GM19452 (cell line): Measurements from ENCODE around the gene DAP.
A peak's percentile ranks its signal among the peaks of the same experiment; 100 is the strongest.
"Not testable (repeated sequence)": the region's sequence is repeated elsewhere in the genome, so short reads cannot be mapped to it uniquely, and the experiment has no call there.

Experiments used
- ATAC-seq: cut with Tn5 transposase; IDR thresholded peaks from one replicate; pipeline ENCODE4 v1.9.1; 2021; ENCODE audit not compliant: unreplicated experiment

DAP gene

DNA sequence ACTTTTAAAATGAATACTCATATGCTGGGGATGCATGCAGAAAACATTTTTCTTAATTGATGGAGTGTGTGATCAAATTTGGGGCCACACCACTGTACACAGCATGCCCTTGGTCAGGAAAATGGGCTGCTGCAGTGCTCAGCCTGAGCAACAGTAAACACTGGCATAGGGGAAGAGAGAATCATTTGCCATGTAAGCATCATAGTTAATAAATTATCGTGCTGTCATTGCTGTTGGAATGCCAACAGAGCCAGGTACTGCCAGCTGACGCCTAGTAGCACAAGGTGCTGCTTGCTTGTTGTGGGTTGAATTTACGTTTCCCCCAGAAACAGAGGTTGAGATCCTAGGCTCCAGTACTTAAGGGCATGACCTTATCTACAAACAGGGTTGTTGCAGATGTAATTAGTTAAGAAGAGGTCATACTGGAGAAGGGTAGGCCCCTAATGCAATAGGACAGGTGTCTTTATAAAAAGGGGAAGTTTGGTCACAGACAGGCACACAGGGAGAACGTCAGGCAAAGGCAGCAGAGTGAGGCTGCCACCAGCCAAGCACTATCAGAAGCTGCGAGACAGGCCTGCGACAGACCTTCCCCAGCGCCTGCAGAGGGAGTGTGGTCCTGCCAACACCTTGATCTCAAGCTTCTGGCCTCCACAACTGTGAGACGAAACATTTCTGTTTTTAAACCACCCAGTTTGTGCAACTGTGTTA, 25.3 kb downstream of the DAP start:
- ATAC-seq = peak; percentile 50

DNA sequence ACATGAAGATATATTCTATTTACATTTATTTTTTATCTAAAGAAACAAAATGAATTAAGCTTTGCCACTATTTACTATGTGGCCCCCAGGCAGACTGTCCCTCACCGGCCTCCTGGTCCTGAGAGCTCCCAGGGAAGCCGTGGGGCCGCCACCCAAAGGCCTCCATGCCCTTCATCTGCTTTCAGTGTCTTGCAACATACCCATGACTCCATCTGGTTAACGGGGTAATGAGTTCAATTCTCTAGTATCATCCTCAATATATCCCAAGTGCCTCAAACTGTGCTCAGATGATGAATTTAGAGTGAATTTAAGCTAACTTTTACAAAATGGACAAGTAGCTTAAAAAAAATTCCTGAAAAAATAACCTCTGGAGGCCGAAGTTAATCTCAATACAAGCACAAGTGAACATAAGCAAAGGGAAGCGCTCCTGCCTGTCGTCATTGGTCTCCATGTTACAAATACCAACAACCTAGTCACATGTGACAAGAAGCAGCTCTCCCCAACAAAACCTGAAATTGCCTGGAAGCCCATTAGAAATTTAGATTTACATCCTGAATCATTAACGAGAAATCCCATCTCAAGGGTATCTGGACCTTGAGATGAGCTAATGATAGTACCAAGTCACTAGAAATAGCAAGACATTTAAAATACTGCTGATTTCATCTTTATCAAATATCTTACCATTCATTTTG, 26.1 kb downstream of the DAP start:
- no peak for ATAC-seq

DNA sequence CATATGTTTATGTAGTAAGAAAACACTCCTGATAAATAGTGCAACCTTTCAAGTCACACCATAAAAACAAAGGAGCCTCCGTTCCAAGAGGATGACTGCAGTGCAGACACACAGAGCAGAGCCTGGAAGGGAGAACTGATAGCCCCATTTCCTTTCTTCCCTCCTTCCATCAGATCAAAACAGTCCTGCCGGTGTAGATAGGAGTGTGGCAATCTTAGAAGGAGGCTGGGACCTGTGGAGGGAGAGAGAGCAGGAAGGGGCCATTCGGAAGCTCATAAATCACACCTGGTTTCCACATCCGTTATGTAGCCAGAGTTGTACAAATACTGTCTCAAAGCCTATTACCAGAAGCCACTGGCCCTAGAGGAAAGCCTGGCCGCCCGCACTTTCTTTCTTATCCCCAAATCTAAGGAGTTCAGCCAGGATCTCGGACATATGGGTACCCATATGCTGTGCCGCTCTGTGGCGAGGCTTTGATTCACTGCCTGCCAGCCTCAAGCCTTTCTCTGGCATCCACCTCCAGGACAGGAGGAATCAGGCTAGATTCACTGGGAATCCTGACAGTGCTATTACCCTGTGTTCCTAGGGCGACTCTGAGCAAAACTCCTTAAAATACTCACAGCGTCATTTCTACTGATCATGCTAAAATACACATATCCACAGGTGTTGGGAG, 26.9 kb downstream of the DAP start:
- no peak for ATAC-seq

DNA sequence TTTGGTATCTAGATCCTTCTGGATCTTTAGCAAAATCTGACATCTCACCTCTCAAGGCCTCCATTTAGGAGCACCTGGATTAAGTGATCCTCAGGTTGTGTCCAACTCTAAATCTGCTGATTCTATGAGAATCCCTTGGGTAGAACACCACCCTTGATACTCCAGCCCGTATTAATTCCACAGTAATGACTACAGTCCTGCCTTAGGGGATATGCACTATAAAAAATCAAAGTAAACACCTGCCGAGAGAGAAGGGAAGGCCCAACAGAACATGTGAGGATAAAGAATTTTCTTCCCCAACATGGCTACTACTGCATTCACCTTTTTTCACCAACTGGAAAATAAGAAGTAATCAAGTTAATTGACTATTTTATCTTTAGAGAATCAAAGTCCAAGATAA, 27.6 kb downstream of the DAP start:
- ATAC-seq = no peak

DNA sequence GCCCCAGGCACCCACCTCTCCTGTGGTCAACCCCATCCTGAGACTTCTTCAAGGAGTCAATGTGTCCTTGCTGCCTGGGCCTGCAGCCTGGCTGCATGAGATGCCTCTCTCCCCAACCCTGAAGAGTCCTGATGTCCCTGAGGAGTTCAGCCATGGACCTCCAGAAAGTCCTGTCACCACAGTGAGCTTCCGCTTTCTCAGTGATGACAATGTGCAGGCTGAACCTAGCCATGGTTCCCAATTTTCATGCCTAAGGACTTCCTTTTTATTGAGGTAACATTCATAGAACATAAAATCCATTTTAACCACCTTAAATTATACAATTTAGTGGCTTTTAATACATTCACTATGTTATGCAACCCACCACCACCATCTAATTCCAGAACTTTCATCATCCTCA, 29.1 kb downstream of the DAP start:
- no peak for ATAC-seq

DNA sequence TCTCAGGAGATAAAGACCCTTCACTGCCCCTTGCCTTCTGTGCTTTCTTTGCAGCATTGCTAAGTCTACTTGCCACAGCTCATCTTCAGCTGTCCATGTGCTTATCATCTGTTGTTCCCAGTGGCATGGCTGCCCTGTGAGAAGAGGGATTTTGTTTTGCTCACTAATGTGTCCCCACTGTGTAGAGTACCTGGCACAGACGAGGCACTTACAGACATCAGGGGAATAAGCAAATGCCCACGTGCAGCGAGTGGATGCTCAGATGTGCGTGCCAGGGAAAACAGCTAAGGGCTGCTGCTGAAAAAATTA, 31.0 kb downstream of the DAP start:
- no peak for ATAC-seq

DNA sequence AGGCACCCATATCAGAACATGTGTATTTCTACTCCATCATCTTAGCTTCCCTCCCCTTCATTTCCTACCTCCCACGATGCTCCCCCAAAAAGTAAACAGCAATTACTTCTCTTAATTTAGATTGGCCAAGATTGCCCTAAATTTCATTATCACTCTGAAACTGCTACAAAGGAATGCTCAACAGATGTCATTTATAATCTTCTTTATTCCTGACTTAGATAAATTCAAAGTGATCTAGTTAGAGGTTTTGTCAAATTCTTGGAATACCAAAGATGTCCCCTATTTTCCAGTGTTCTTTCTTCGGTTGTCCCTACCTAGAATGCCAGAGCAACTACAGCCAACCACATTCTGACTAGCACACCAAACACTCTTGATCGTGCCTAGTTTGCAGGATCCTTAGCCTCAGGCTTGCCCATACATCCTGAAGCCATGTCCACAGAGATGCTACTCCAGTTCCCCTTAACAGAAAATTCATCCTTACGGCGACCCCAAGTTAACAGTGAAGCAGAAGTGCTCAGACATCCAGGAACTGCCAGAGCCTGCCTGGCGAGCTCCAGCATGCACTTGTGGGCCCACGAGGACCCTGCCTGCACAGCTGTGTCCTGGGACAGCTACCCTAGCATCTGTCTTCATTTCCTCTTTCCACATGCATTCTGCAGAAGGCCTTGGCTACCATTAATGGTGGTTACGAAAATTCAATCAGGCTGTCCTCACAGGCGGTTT, 31.6 kb downstream of the DAP start:
- no peak for ATAC-seq

DNA sequence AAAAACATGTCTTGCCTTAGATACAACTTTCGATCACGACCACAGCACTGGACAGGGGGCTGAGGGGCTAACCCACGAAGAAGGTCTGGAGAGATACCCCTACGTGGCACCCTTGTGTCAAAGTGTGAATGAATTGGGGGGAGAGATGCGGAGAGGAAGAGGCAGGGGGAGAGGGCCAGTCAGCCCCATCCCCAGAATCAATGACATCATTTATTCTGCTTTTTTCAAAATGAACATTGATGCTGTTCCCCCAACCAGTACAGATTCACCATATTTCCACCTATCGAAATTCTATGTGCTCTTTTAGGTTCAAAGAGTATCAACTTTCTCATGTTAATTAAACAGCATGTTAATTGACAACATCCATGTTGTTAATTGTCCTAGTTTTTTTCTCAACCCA, 32.4 kb downstream of the DAP start:
- ATAC-seq = no peak

DNA sequence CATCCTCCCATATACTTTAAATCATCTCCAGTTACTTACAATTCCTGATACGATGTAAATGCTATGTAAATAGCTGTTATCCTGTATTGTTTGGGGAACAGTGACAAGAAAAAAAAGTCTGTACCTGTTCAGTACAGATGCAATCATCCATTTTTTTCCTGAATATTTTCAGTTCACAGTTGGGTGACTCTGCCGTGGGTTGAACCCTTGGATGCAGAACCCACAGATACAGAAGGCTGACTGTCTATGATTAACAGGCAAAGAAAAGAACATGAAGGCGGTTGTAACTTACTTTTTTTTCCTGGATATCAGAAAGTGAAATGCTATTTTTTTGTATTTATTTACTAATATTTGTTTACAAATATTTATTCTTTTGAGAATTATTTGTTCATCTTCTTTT, 33.2 kb downstream of the DAP start:
- ATAC-seq = no peak

DNA sequence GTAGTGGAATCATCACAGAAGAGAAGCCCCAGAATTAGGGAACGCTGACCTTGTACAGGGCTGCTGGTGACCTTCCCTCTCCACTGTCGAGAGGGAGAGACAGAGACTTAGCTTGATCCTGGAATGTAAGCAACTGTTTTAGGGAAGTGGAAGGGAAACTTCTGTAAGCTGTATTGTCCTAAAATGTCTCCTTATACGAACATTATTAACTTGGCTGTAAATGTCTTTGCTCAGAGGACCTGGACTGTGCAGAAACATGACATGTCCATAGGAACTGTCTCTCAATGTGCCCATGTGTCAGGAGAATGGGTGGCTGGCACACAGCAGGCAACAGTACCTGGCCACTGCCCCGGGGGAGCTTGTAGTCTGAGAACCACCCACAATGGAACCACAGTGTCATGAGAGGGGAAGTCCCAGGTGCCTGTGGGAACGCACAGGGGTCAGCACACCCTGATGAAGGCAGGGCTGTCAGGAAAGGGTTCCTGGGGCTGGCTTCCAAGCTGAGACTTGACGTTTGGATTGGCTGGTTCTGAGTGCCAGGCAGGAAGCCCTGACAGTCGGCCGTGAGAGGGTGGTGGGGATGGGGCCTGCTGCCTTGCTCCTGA, 34.0 kb downstream of the DAP start:
- ATAC-seq = peak; percentile 97

DNA sequence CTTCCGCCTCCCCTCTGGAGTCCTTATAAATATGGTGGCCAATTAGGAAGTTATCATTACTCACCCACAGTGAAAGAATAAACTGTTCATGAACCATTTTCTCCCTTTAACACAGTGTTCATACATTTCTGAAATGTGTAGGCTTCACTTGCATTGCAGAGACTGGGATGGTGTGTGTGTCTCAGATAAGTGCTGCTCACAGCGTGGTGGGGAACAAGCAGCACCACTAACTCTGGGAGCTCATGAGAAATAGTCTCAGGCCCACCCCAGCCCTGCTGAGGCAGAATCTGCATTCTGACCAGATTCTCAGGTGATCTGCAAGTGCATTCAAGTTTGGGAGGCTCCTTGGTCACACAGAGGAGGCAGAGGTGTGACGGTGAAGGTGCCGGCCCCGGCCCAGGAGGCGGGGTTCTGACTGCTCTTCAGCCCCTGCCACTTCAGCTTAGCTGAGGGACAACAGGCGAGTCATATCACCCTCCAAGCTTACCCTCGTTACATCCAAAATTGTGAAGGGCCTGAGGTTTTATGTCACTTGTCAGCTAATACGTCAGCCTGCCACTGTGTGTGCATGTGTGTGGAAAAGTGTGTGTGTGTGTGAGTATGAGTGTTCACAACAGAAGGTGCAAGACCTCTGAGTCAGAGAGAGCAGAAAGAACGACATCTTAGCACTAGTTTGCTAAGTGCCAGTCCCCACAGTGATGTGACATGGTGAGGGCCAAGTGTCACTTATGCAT, 34.7 kb downstream of the DAP start:
- peak; percentile 11 for ATAC-seq

DNA sequence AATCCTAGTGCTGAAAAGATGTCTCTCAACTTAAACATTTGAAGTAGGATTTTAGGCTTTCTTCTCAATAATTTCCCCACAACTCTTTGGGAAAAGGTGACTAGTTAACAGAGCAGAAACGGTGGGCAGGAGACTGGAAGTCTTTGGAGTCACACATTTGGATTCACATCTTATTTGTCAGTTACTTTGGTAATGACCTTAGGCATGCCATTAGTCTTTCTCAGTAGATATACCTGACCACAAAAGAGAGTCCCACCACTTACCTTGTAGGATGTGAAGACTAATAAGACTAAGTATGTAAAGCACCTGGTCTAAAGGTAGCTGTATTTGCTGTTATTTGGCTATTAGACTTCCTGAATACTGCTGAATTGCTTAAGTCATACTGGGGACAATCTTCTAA, 35.4 kb downstream of the DAP start:
- ATAC-seq = no peak

DNA sequence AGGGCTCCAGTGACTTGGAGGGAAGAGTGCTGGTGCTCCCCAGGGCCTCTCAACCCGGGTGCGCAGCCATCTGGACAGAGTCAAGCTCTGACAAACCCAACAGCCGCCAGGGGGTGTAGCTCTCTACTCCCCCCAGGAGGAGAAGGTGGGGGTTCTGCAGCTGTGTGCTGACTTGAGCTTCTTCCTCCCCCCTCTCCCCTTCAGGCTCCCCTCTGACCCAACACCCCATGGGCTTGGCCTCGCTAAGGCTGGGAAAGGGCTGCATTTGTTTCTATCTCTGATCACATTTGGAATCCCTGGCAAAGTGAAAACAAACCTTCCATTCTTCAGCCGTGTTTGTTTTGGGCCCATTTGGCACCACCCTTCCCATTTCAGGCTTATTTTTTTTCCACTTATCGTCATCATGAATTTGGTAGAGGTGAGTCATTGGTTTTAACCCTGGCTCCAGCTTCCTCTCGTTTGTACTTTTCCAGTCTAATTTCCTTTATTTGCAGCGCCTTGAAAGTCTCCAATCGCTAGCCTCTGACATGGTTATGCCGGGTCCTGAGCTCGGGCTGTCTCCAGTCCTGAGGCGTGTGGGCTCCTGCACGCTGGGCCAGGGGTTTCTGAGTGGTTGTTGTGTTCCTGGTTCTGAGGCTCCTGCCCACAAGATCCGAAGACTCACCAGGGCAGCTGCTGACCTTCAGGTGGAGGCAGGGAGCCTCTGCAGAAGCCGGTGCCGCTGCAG, 36.1 kb downstream of the DAP start:
- ATAC-seq = no peak

DNA sequence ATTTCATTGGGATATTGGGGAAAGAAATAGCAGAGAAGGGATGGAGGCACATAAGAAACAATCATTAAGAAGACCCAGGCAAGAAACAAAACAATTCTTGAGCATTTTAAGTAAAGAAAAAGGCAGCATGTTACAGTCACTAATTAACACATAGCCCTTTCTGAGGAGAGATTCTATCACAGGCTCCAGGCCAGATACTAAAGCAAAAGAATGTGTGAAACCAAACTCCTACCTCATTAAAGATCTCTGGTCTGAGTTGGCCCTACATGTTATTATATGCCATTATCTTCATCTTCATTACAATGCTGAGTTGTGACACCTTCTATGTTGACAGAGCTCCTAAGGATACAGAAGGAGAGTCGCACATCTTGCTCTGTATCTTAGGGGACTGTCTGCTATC, 37.5 kb downstream of the DAP start:
- ATAC-seq = no peak

DNA sequence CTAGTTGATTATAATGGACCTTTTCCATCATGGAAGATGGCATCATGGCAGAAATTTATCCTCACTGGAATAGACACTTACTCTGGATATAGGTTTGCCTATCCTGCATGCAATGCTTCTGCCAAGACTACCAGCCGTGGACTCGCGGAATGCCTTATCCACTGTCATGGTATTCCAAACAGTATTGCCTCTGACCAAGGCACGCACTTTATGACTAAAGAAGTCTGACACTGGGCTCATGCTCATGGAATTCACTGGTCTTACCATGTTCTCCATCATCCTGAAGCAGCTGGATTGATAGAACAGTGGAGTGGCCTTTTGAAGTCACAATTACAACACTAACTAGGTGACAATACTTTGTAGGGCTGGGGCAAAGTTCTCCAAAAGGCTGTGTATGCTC, 40.3 kb downstream of the DAP start:
- ATAC-seq = not testable (repeated sequence)

DNA sequence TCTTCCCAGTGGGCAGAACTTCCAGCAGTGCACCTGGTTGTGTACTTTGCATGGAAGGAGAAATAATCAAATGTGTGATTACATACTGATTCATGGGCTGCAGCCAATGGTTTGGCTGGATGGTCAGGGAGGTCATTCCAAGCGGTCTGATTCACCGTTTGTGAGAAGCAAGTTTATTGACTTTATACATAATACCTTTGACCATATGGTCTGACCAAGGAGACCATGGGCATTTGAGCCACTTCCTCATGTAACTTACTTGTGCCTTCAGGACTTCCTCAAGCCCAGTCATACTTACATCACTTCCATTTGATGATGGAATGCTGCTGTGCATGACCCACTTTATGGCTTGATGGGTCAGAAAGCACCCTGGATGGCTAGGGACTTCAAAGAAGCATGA, 41.1 kb downstream of the DAP start:
- no peak for ATAC-seq

DNA sequence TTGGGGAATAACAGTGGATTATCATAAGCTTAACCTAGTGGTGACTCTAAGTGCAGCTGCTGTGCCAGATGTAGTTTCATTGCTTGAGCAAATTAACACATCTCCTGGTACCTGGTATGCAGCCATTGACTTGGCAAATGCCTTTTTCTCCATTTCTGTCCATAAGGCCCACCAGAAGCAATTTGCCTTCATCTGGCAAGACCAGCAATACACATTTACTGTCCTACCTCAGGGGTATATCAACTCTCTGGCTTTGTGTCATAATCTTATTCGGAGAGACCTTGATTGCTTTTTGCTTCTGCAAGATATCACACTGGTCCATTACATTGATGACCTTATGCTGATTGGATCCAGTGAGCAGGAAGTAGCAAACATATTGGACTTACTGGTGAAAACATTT, 42.4 kb downstream of the DAP start:
- ATAC-seq = not testable (repeated sequence)

DNA sequence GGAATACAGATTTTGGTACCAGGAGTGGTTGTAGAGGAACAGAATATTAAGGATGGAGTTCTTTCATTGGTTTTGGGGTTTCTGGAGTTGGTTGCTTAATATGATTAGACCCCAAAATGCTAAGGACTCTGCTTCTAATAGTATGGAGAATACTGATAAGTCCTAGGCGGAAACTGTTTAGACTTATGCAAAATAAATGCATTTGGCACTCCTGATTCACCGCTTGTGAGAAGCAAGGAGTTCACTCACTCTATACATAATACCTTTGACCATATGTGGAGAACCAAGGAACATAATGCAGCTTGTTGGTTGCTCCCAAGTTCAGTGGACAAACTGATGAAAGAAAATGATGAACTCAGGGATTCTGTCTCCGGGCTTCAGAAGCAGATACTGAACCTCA, 44.2 kb downstream of the DAP start:
- not testable (repeated sequence) for ATAC-seq

DNA sequence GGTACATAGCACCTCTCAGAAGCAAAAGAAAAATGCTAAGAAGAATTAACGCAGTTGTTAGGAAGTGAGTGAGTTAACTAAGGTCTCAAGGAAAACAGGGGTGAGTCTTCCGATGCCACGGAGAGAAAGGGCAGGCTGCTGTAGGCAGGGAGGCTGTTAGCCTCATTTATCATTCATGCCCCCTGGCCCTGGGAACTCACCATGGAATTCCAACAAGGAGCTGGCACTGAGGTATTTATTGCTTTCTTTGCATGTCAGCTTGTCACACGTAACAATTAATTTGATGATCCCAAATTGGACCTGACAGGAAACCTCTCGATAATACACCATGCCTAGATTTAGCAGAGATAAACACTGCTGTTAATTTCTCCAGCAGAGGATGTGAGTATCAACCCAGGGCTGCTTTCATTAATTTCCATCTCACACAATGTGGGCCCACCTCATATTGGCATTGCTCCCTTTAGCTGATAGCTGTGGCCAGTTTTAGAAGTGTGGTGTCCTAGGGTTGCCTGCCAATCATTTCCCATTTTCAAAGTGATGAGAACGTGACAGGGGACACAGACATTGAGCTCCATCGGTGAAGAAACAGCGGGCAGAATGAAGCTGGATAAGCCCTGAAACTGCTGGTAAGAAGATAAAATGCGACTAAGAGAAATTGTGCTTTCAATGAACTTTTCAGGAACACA, 45.3 kb downstream of the DAP start:
- no peak for ATAC-seq
